Esophagus squamous epithelium (tissue), 5 donors: ENCODE measurements around the gene CLK1. TPM values are rescaled to one million over a fixed set of nuclear protein-coding genes. Genes with fewer than 3 reads are reported as not detected.
"Not testable (repeated sequence)": the region's sequence is repeated elsewhere in the genome, so short reads cannot be mapped to it uniquely, and the experiment has no call there.

ENCODE experiments used
- DNase-seq: peaks from one replicate; lab custom pipeline; 2025; lab: John Stamatoyannopoulos, UW
- H3K27ac ChIP-seq, 4 donors: fragments of 200-600 bp; sonication (generic); one replicate each; pipeline ENCODE4 v1.5.1; 2016 to 2019; ENCODE audit warnings: mild to moderate bottlenecking in 1 of 4
- H3K27me3 ChIP-seq, 4 donors: fragments of 200-600 bp; sonication (generic); 1 replicate in 3 of 4; 2 replicates in 1 of 4; pipeline versions ENCODE4 v1.5.1 to v1.6.0; 2017 to 2021; ENCODE audit warnings: antibody characterized with exemption in 1 of 4
- H3K36me3 ChIP-seq, 3 donors: fragments of 200-600 bp; sonication (generic); one replicate each; pipeline ENCODE4 v1.5.1; 2016 to 2019
- H3K4me1 ChIP-seq, 3 donors: fragments of 200-600 bp; sonication (generic); one replicate each; pipeline ENCODE4 v1.5.1; 2017 to 2019
- H3K4me3 ChIP-seq, 4 donors: fragments of 200-600 bp; sonication (generic); 1 replicate in 3 of 4; 2 replicates in 1 of 4; pipeline ENCODE4 v1.5.1; 2016 to 2019; ENCODE audit warnings: mild to moderate bottlenecking in 2 of 4, moderate library complexity in 1 of 4
- H3K9me3 ChIP-seq, 3 donors: fragments of 200-600 bp; sonication (generic); one replicate each; pipeline ENCODE4 v1.5.1; 2016 to 2019
- POLR2A ChIP-seq, 4 donors: fragments of 450-650 bp; IDR thresholded peaks; one replicate each; pipeline ENCODE4 v1.6.1; 2017; ENCODE audit warnings: antibody characterized with exemption in 4 of 4, mild to moderate bottlenecking in 4 of 4, moderate library complexity in 3 of 4
- WGBS, 2 donors: methylation state at CpG; one replicate each; pipeline ENCODE4 v1.1.5; 2018; 5-methylcytosine and 5-hydroxymethylcytosine counted together
- intact Hi-C: fragments of 100-400 bp; cut with DNase I; formaldehyde crosslinking; loops from one replicate; pipeline ENCODE4 v1.15.0; 2022
- total RNA-seq, 4 donors: library from RNA; depleted of rRNA; stranded (reverse); fragments of >200 nt; gene quantifications; one replicate each; pipeline ENCODE4 v1.1.0, GENCODE V29; 2016
- TF ChIP-seq, protein P1 (sequence below), 6 experiments: fragments of 450-650 bp in 4 of 6; fragments of 200-600 bp in 2 of 6; sonication (generic) in 2 of 6; IDR thresholded peaks; one replicate each; pipeline ENCODE4 v1.5.1; 2016 to 2019; ENCODE audit warnings: antibody characterized with exemption in 6 of 6, mild to moderate bottlenecking in 4 of 6, moderate library complexity in 4 of 6
- donor health status: DM: yes; HTN: yes; CAD: no.

Gene CLK1
- total RNA-seq, 4 donors from 2014 or later, result 59.4 to 161 (median 74.7) TPM

DNA sequence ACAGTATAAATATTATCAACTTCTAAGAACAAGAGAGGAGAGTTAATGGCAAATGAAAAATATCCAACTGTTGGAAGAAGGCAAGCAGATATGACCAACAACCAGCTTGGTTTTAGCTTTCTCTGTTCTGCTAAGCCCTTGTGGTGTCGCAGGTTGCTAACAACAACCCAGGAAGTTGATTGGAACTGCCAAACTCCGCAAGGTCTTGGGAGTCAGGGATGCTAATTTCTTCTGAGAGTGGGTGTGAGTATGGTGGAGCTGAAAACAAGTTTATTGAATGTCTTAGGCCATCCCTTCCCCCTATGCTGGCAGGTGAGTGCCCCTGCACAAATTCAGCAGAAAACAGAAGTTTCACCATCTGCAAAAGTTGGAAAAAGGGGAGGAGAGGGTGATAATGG, 35.2 kb downstream of the CLK1 start:
- WGBS, 2 donors, result 94% methylated on average over 2 of the region's 2 CpGs
- H3K4me3 ChIP-seq, result no peak overlapping the region
- DNase-seq, result no peak
- peaks cover 0 to 14% (median 0%) of the 10 kb centered on the region in 3 donors for H3K36me3 ChIP-seq
- intact Hi-C loops, result no loop called here
- no peak overlapping the region for H3K27ac ChIP-seq
- H3K9me3 ChIP-seq, result no peaks in the 10 kb centered on the region
- no peaks in the 10 kb centered on the region for H3K4me1 ChIP-seq
- TF ChIP-seq, protein P1, sequence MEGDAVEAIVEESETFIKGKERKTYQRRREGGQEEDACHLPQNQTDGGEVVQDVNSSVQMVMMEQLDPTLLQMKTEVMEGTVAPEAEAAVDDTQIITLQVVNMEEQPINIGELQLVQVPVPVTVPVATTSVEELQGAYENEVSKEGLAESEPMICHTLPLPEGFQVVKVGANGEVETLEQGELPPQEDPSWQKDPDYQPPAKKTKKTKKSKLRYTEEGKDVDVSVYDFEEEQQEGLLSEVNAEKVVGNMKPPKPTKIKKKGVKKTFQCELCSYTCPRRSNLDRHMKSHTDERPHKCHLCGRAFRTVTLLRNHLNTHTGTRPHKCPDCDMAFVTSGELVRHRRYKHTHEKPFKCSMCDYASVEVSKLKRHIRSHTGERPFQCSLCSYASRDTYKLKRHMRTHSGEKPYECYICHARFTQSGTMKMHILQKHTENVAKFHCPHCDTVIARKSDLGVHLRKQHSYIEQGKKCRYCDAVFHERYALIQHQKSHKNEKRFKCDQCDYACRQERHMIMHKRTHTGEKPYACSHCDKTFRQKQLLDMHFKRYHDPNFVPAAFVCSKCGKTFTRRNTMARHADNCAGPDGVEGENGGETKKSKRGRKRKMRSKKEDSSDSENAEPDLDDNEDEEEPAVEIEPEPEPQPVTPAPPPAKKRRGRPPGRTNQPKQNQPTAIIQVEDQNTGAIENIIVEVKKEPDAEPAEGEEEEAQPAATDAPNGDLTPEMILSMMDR (IDR thresholded peaks at IDR 0.05), result no peak
- no peaks in the 10 kb centered on the region for H3K27me3 ChIP-seq

DNA sequence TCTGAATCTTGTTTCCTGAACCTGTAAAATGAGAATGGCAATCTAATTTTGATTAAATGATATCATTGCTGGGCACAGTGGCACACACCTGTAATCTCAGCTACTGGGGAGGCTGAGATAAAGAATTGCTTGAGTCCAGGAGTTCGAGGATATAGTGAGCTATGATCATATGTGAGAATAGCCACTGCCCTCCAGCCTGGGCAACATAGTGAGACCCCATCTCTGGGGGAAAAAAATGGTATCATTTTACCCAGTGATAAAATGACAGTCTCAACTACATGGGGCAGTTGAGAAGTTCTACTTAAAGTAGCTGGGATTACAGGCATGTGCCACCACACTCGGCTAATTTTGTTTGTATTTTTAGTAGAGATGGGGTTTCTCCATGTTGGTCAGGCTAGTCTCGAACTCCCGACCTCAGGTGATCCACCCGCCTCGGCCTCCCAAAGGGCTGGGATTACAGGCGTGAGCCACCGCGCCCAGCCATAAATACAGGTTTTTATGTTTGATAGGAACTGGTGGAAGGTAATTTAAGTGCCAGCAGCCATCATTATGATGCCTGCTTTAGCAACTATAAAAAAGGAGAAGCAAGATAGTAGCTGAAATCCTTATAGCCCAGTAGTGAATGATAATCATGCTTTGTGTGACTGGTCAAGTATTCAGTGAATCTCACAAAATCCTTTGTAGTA, 35.7 kb downstream of the CLK1 start:
- 91 to 94% methylated on average over 9 of the region's 9 CpGs for WGBS, 2 donors
- intact Hi-C loops, result no loop called here
- H3K4me1 ChIP-seq, result no peaks in the 10 kb centered on the region

DNA sequence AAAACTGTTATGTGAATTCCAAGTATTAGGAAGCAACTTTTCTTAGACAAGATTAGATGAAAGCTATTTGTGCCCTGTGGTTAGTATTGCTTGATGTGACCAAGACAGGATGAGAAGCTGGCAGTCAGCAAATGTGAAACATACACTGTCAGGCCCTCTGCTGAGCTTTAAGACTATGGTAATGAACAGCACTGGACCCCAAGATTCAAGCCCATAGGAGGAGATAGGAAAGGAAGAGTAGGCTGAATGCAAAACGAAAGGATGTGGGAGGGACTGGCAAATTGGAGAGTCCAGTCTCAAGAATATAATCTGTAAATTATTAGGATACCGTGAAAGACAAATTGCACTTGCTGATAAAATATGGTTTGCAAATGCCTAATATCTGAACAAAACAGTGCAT, 36.4 kb downstream of the CLK1 start:
- Histone ChIP-seq H3K27me3 (no peaks in the 10 kb centered on the region), H3K9me3 (no peaks in the 10 kb centered on the region), H3K27ac (no peak overlapping the region), H3K4me1 (no peaks in the 10 kb centered on the region), H3K36me3 (peaks cover 0 to 21% (median 5%) of the 10 kb centered on the region in 3 donors), H3K4me3 (no peak overlapping the region)
- DNase-seq, result no peak
- intact Hi-C loops, result no loop called here
- 85 to 86% methylated on average over 2 of the region's 2 CpGs for WGBS, 2 donors
- TF ChIP-seq, protein P1 (IDR thresholded peaks at IDR 0.05), result no peak
- no peak for TF ChIP-seq POLR2A (IDR thresholded peaks at IDR 0.05)

More for the DNA sequence above, 35.7 kb downstream of the CLK1 start:
- no peak overlapping the region for H3K4me3 ChIP-seq
- no peaks in the 10 kb centered on the region for H3K9me3 ChIP-seq
- TF ChIP-seq, protein P1 (IDR thresholded peaks at IDR 0.05), result no peak
- TF ChIP-seq POLR2A (IDR thresholded peaks at IDR 0.05), result no peak
- no peak for DNase-seq
- no peak overlapping the region for H3K27ac ChIP-seq
- H3K27me3 ChIP-seq, result no peaks in the 10 kb centered on the region
- peaks cover 0 to 19% (median 4%) of the 10 kb centered on the region in 3 donors for H3K36me3 ChIP-seq

DNA sequence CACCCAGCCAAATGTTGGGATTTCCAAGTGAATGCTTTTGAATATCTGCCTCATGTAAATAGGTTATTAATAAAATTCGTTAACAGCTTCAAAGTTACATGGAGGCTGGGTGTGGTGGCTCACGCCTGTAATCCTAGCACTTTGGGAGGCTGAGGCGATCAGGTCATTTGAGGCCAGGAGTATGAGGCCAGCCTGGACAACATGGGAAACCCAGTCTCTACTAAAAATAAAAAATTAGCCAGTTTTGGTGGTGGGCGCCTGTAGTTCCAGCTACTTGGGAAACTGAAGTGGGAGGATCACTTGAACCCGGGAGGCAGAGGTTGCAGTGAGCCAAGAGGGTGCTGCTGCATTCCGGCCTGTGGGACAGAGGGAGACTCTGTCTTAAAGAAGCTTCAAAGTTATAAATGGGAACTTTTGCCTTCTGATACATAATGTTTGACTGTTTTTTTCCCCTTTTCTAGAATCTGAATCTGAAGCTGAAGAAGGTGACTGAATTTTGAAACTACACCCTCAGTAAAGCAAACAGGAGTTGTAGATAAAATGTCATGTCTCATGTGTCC, 42.7 kb downstream of the CLK1 start:
- peaks cover 25 to 74% (median 55%) of the 10 kb centered on the region in 3 donors for H3K36me3 ChIP-seq
- WGBS, 2 donors, result 89 to 91% methylated on average over 6 of the region's 6 CpGs
- TF ChIP-seq POLR2A (IDR thresholded peaks at IDR 0.05), result no peak
- no peak overlapping the region for H3K4me3 ChIP-seq
- no peaks in the 10 kb centered on the region for H3K4me1 ChIP-seq
- no peaks in the 10 kb centered on the region for H3K27me3 ChIP-seq
- H3K9me3 ChIP-seq, result no peaks in the 10 kb centered on the region
- H3K27ac ChIP-seq, result no peak overlapping the region
- no peak for DNase-seq
- intact Hi-C loops, result no loop called here

DNA sequence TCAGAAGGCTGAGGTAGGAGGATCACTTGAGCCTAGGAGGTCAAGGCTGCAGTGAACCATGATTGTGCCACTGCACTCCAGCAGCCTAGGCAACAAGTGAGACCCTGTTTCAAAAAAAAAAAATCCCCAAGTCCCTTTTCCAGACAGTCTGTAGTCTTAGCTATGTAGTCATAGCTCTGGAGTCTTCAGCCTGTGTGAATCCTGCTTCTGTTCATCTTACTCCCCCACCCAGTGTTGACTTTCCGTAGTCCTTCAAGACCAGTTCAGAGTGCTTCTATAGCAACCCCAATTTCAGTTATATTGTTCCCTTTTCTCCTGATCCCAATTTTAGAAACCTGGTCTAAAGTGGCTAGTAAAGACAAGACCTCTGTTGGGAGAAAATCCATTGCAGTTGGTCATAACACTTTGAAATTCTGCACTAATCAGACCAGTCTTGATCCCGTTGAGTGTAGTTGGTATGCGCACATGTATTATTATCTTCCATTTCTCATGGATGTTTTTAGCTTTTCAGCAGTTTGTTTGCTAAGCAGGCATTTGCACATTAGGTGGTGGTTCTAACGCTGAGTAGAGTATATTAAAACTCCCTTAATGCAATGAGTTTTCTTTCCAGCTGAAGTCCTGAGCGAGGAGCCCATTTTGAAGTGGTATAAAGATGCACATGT, 43.8 kb downstream of the CLK1 start:
- H3K4me3 ChIP-seq, result no peak overlapping the region
- no peaks in the 10 kb centered on the region for H3K9me3 ChIP-seq
- no peak overlapping the region for H3K27ac ChIP-seq
- no peak for DNase-seq
- TF ChIP-seq POLR2A (IDR thresholded peaks at IDR 0.05), result no peak
- TF ChIP-seq, protein P1 (IDR thresholded peaks at IDR 0.05), result no peak
- H3K27me3 ChIP-seq, result no peaks in the 10 kb centered on the region
- intact Hi-C loops, result no loop called here
- H3K4me1 ChIP-seq, result peaks cover 0 to under 1% (median 0%) of the 10 kb centered on the region in 3 donors
- 93 to 94% methylated on average over 5 of the region's 5 CpGs for WGBS, 2 donors
- peaks cover 25 to 84% (median 62%) of the 10 kb centered on the region in 3 donors for H3K36me3 ChIP-seq

DNA sequence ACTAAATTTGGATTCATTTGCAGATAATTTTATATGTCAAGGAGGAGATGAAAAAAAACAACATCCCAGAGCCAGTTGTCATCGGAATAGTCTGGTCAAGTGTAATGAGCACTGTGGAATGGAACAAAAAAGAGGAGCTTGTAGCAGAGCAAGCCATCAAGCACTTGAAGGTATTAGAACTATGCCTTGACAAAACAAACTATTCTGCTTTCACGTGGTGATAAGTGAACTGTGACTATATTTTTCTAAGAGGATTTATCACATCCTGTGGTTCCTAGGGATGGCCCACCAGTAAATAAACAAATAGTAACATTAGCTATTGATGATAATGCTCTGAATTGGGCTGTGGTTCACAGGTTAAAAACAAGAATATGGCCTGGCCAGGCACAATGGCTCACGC, 45.7 kb downstream of the CLK1 start:
- H3K27me3 ChIP-seq, H3K9me3 ChIP-seq, DNase-seq, H3K4me3 ChIP-seq, intact Hi-C loops, H3K27ac ChIP-seq: not testable (repeated sequence)
- 71 to 82% methylated on average over 3 of the region's 3 CpGs for WGBS, 2 donors
- Histone ChIP-seq H3K36me3 (peaks cover 25 to 85% (median 58%) of the 10 kb centered on the region in 3 donors), H3K4me1 (peaks cover 0 to 20% (median 13%) of the 10 kb centered on the region in 3 donors)
